HEK293T (cell line): ENCODE measurements around the gene BGN.

ENCODE experiments used
- CTCF ChIA-PET: fragments of 350-600 bp; formaldehyde crosslinking; extraction: SDS; loops from one replicate; lab custom pipeline; 2021; ENCODE audit warnings: antibody characterized with exemption, inconsistent platforms; lab: Yijun Ruan, JAX
- POLR2A ChIA-PET: fragments of 350-600 bp; formaldehyde crosslinking; extraction: SDS; loops from one replicate; lab custom pipeline; 2020; ENCODE audit warnings: antibody characterized with exemption, inconsistent platforms; lab: Yijun Ruan, JAX
- DNase-seq: peaks from one replicate; pipeline ENCODE4 v3.0.0; 2012; ENCODE audit warnings: mixed read lengths; ENCODE audit errors: extremely low spot score
- ARNT ChIP-seq: fragments of 450-650 bp; IDR thresholded peaks from 2 replicates; pipeline ENCODE4 v1.6.1; 2017; ENCODE audit warnings: mild to moderate bottlenecking
- BHLHE40 ChIP-seq: fragments of 450-650 bp; IDR thresholded peaks from 2 replicates; pipeline ENCODE4 v1.6.1; 2016; ENCODE audit warnings: mild to moderate bottlenecking, moderate library complexity, borderline replicate concordance
- CTBP1 ChIP-seq: fragments of 450-650 bp; IDR thresholded peaks from 2 replicates; pipeline ENCODE4 v1.6.1; 2016; ENCODE audit warnings: borderline replicate concordance
- ELF4 ChIP-seq: fragments of 450-650 bp; IDR thresholded peaks from 2 replicates; pipeline ENCODE4 v1.6.1; 2017; ENCODE audit warnings: antibody characterized with exemption
- FOXA1 ChIP-seq: fragments of 450-650 bp; IDR thresholded peaks from 2 replicates; pipeline ENCODE4 v1.6.1; 2016; ENCODE audit warnings: mild to moderate bottlenecking
- FOXK2 ChIP-seq: fragments of 450-650 bp; IDR thresholded peaks from 2 replicates; pipeline ENCODE4 v1.6.1; 2016; ENCODE audit warnings: mild to moderate bottlenecking
- FOXM1 ChIP-seq: fragments of 450-650 bp; IDR thresholded peaks from 2 replicates; pipeline ENCODE4 v1.6.1; 2017; ENCODE audit warnings: mild to moderate bottlenecking, borderline replicate concordance
- HDGF ChIP-seq: fragments of 450-650 bp; IDR thresholded peaks from 2 replicates; pipeline ENCODE4 v1.6.1; 2017; ENCODE audit warnings: antibody characterized with exemption, borderline replicate concordance
- L3MBTL2 ChIP-seq: fragments of 450-650 bp; conservative IDR thresholded peaks from 2 replicates; pipeline ENCODE4 v1.6.1; 2016; ENCODE audit warnings: mild to moderate bottlenecking
- LEF1 ChIP-seq: fragments of 450-650 bp; IDR thresholded peaks from 2 replicates; pipeline ENCODE4 v1.6.1; 2017; ENCODE audit warnings: mild to moderate bottlenecking, borderline replicate concordance
- NFRKB ChIP-seq: fragments of 450-650 bp; IDR thresholded peaks from 2 replicates; pipeline ENCODE4 v1.6.1; 2016; ENCODE audit warnings: mild to moderate bottlenecking, moderate library complexity
- PKNOX1 ChIP-seq: fragments of 450-650 bp; IDR thresholded peaks from 2 replicates; pipeline ENCODE4 v1.6.1; 2016
- SP1 ChIP-seq: fragments of 450-650 bp; IDR thresholded peaks from 2 replicates; pipeline ENCODE4 v1.6.1; 2017
- SUZ12 ChIP-seq: fragments of 450-650 bp; IDR thresholded peaks from 2 replicates; pipeline ENCODE4 v1.6.1; 2016; ENCODE audit warnings: mild to moderate bottlenecking
- TARDBP ChIP-seq: fragments of 450-650 bp; IDR thresholded peaks from 2 replicates; pipeline ENCODE4 v1.6.1; 2016
- ZNF384 ChIP-seq: fragments of 450-650 bp; IDR thresholded peaks from 2 replicates; pipeline ENCODE4 v1.6.1; 2016

The BGN gene

GRCh38 chrX:153490217-153490930, 4.4 kb upstream of the BGN start:
- ChIA-PET CTCF (interaction anchor here (0.7 to 1.7 kb wide), 4 partner anchors 8 to 179 kb away, joined by 3 to 6 read pairs (median 4); partner anchors contain the start of gene HAUS7), POLR2A (no interaction called here)
- TF ChIP-seq ZNF384, result no peak
- no peak for TF ChIP-seq PKNOX1
- no peak for TF ChIP-seq ELF4
- no peak for TF ChIP-seq FOXK2
- TF ChIP-seq FOXM1, result no peak
- no peak for TF ChIP-seq SP1
- TF ChIP-seq ARNT, result no peak
- TF ChIP-seq NFRKB, result no peak
- TF ChIP-seq SUZ12, result no peak
- no peak for TF ChIP-seq L3MBTL2
- TF ChIP-seq BHLHE40, result no peak
- TF ChIP-seq CTBP1, result no peak

GRCh38 chrX:153491351-153491914, 3.3 kb upstream of the BGN start:
- DNase-seq, result no peak
- ChIA-PET CTCF (interaction anchor here (0.7 to 1.7 kb wide), 2 partner anchors 21 to 53 kb away, joined by 3 to 5 read pairs; partner anchors contain the start of gene HAUS7), POLR2A (no interaction called here)
- TF ChIP-seq SP1 (no peak), BHLHE40 (no peak), TARDBP (no peak), FOXK2 (no peak), PKNOX1 (no peak), FOXM1 (no peak), LEF1 (no peak), L3MBTL2 (no peak), NFRKB (no peak), ARNT (no peak), CTBP1 (no peak)

More at GRCh38 chrX:153490217-153490930, 4.4 kb upstream of the BGN start:
- no peak for DNase-seq

GRCh38 chrX:153491918-153492317, 2.9 kb upstream of the BGN start:
- TF ChIP-seq HDGF (no peak), TARDBP (no peak), ELF4 (no peak), ZNF384 (no peak), FOXM1 (no peak), SP1 (no peak), L3MBTL2 (no peak), FOXA1 (no peak), BHLHE40 (no peak), PKNOX1 (no peak), ARNT (no peak), FOXK2 (no peak), NFRKB (no peak), CTBP1 (no peak), LEF1 (no peak), SUZ12 (no peak)
- no peak for DNase-seq
- POLR2A ChIA-PET, result no interaction called here
- CTCF ChIA-PET, result interaction anchor here (0.7 kb wide), 1 partner anchor 53 kb away, joined by 3 read pairs; no protein-coding TSS in a partner anchor

GRCh38 chrX:153492543-153492942, 2.2 kb upstream of the BGN start:
- CTCF ChIA-PET, result no interaction called here
- TF ChIP-seq L3MBTL2 (no peak), SUZ12 (no peak), LEF1 (no peak), ARNT (no peak), BHLHE40 (no peak), TARDBP (no peak), NFRKB (no peak), FOXA1 (no peak), HDGF (no peak), SP1 (no peak), ZNF384 (no peak), FOXK2 (no peak), CTBP1 (no peak), PKNOX1 (no peak), ELF4 (no peak), FOXM1 (no peak)
- DNase-seq, result no peak
- POLR2A ChIA-PET, result no interaction called here

GRCh38 chrX:153493085-153493484, 1.7 kb upstream of the BGN start:
- POLR2A ChIA-PET, result interaction anchor here (0.7 kb wide), 1 partner anchor 9 kb away, joined by 3 read pairs; no protein-coding TSS in a partner anchor
- CTCF ChIA-PET, result interaction anchor here (0.7 kb wide), 1 partner anchor 32 kb away, joined by 3 read pairs; no protein-coding TSS in a partner anchor
- no peak for DNase-seq
- TF ChIP-seq LEF1, result no peak
- no peak for TF ChIP-seq L3MBTL2
